HCT116 (cell line): Measurements from ENCODE around the gene GPD2. TPM values are rescaled to one million over a fixed set of nuclear protein-coding genes. Genes with fewer than 3 reads are reported as not detected.
"Not testable (repeated sequence)": the region's sequence is repeated elsewhere in the genome, so short reads cannot be mapped to it uniquely, and the experiment has no call there.

ENCODE experiments used
- ATAC-seq: fragments of 200-7000 bp; cut with Tn5 transposase; 2 replicates; pipeline ENCODE4 v1.9.1; 2020; ENCODE audit warnings: mild to moderate bottlenecking, moderate library complexity
- BruUV-seq: library from RNA; stranded (reverse); fragments of 400-500 nt; replicated peaks from 2 replicates; lab custom pipeline; 2021; lab: Mats Ljungman, UMichigan
- CTCF ChIA-PET: fragments of 300-600 bp; sonication (Branson Sonifier 250); formaldehyde crosslinking; loops from one replicate; lab custom pipeline; 2021; ENCODE audit warnings: antibody characterized with exemption; lab: Charles Lee
- POLR2A ChIA-PET: fragments of 300-600, 350-600 bp; sonication (Branson Sonifier 250); formaldehyde crosslinking; loops from one replicate; lab custom pipeline; 2021; ENCODE audit warnings: antibody characterized with exemption; lab: Charles Lee
- RAD21 ChIA-PET, 2 experiments: fragments of 300-600 bp; sonication (Branson Sonifier 250); formaldehyde crosslinking; loops; one replicate each; lab custom pipeline; 2023; ENCODE audit warnings: low total read pairs in 2 of 2; ENCODE audit not compliant: uncharacterized antibody in 2 of 2, unreplicated experiment in 2 of 2, low non-redundant PET in 1 of 2; lab: Charles Lee
- DNase-seq: peaks from one replicate; pipeline ENCODE4 v3.0.0-alpha.2; 2010; ENCODE audit warnings: low read depth, low spot score
- H2AFZ ChIP-seq: fragments of 200-600 bp; shearing (Covaris generic), sonication (generic); 2 replicates; pipeline ENCODE4 v1.6.1; 2017; ENCODE audit warnings: low read depth, mixed run types, mixed read lengths, antibody characterized with exemption, low read length; ENCODE audit not compliant: poor library complexity, severe bottlenecking
- H3K27ac ChIP-seq: 2 replicates; pipeline ENCODE4 v1.5.1; 2012; ENCODE audit warnings: low read depth, low read length
- H3K27me3 ChIP-seq: fragments of 200-600 bp; sonication (generic); 2 replicates; pipeline ENCODE4 v1.6.1; 2016; ENCODE audit warnings: mixed run types, low read length, mixed read lengths; ENCODE audit not compliant: insufficient read depth
- H3K36me3 ChIP-seq, 2 experiments: fragments of 200-500 bp in 1 of 2; fragments of 200-600 bp in 1 of 2; sonication (Bioruptor generic) in 1 of 2; sonication (generic) in 1 of 2; 2 replicates each; pipeline versions ENCODE4 v1.5.1 to v1.6.1; 2014 to 2016; ENCODE audit warnings: low read length in 2 of 2, inconsistent platforms in 1 of 2, mixed read lengths in 1 of 2, mixed run types in 1 of 2; ENCODE audit not compliant: insufficient read depth in 2 of 2, control insufficient read depth in 1 of 2
- H3K4me1 ChIP-seq, 2 experiments: fragments of 200-600 bp in 1 of 2; sonication (generic) in 1 of 2; 2 replicates each; pipeline versions ENCODE4 v1.5.1 to v1.6.1; 2012 to 2017; ENCODE audit warnings: low read length in 2 of 2, inconsistent platforms in 1 of 2, mild to moderate bottlenecking in 1 of 2, mixed read lengths in 1 of 2, mixed run types in 1 of 2, moderate library complexity in 1 of 2; ENCODE audit not compliant: insufficient read depth in 2 of 2, control insufficient read depth in 1 of 2
- H3K4me2 ChIP-seq: fragments of 200-600 bp; sonication (generic); 2 replicates; pipeline ENCODE4 v1.6.1; 2017; ENCODE audit warnings: mixed run types, low read length, mixed read lengths
- H3K4me3 ChIP-seq, 2 experiments: fragments of 200-600 bp in 1 of 2; sonication (generic) in 1 of 2; replicated peaks in 1 of 2; 2 replicates each; pipeline ENCODE4 v1.5.1; 2011 to 2016; ENCODE audit warnings: low read length in 2 of 2, control low read depth in 1 of 2, low read depth in 1 of 2, mild to moderate bottlenecking in 1 of 2, mixed read lengths in 1 of 2, mixed run types in 1 of 2
- H3K79me2 ChIP-seq: fragments of 200-600 bp; sonication (generic); 2 replicates; pipeline ENCODE4 v1.6.1; 2017; ENCODE audit warnings: mild to moderate bottlenecking, mixed run types, low read length, moderate library complexity, mixed read lengths; ENCODE audit not compliant: insufficient read depth
- H3K9ac ChIP-seq: fragments of 200-600 bp; sonication (generic); 2 replicates; pipeline ENCODE4 v1.6.1; 2016; ENCODE audit warnings: low read length, mixed read lengths
- H3K9me2 ChIP-seq: fragments of 200-600 bp; sonication (generic), shearing (Covaris generic); 2 replicates; pipeline ENCODE4 v1.6.1; 2017; ENCODE audit warnings: mixed run types, mild to moderate bottlenecking, moderate library complexity; ENCODE audit not compliant: insufficient read depth
- H3K9me3 ChIP-seq, 2 experiments: fragments of 200-500 bp in 1 of 2; fragments of 200-600 bp in 1 of 2; sonication (Bioruptor generic) in 1 of 2; sonication (generic) in 1 of 2; 2 replicates each; pipeline ENCODE4 v1.6.1; 2014 to 2017; ENCODE audit warnings: low read length in 2 of 2, mixed read lengths in 2 of 2, inconsistent platforms in 1 of 2, low read depth in 1 of 2, mild to moderate bottlenecking in 1 of 2, mixed run types in 1 of 2, moderate library complexity in 1 of 2; ENCODE audit not compliant: control insufficient read depth in 1 of 2, insufficient read depth in 1 of 2
- H4K20me1 ChIP-seq: fragments of 200-600 bp; sonication (generic), shearing (Covaris generic); 2 replicates; pipeline ENCODE4 v1.6.1; 2017; ENCODE audit warnings: mixed run types, mild to moderate bottlenecking, moderate library complexity; ENCODE audit not compliant: insufficient read depth
- ATF3 ChIP-seq: IDR thresholded peaks from 2 replicates; pipeline ENCODE4 v1.6.1; 2012
- CBX3 ChIP-seq: IDR thresholded peaks from 2 replicates; pipeline ENCODE4 v1.6.1; 2012; ENCODE audit warnings: low read depth
- CEBPB ChIP-seq: IDR thresholded peaks from 2 replicates; pipeline ENCODE4 v1.6.1; 2012; ENCODE audit warnings: low read depth
- EGR1 ChIP-seq: IDR thresholded peaks from 2 replicates; pipeline ENCODE4 v1.6.1; 2012; ENCODE audit warnings: low read depth
- EZH2 ChIP-seq: fragments of 200-600 bp; sonication (generic); IDR thresholded peaks from 2 replicates; pipeline ENCODE4 v1.6.1; 2017; ENCODE audit warnings: antibody characterized with exemption, mixed run types
- EZH2phosphoT487 ChIP-seq: fragments of 200-600 bp; IDR thresholded peaks from 2 replicates; pipeline ENCODE4 v1.6.1; 2018; ENCODE audit warnings: antibody characterized with exemption, borderline replicate concordance
- FOSL1 ChIP-seq: IDR thresholded peaks from 2 replicates; pipeline ENCODE4 v1.6.1; 2012; ENCODE audit warnings: low read depth
- MAX ChIP-seq: IDR thresholded peaks from 2 replicates; pipeline ENCODE4 v1.6.1; 2012
- POLR2AphosphoS5 ChIP-seq: IDR thresholded peaks from 2 replicates; pipeline ENCODE4 v1.6.1; 2011; ENCODE audit warnings: mild to moderate bottlenecking, low read depth, low read length, moderate library complexity
- RAD21 ChIP-seq: IDR thresholded peaks from 2 replicates; pipeline ENCODE4 v1.6.1; 2012; ENCODE audit warnings: low read depth, mild to moderate bottlenecking
- SIN3A ChIP-seq: IDR thresholded peaks from 2 replicates; pipeline ENCODE4 v1.6.1; 2012; ENCODE audit warnings: low read depth
- SP1 ChIP-seq: IDR thresholded peaks from 2 replicates; pipeline ENCODE4 v1.6.1; 2012; ENCODE audit warnings: low read depth
- SRF ChIP-seq: IDR thresholded peaks from 2 replicates; pipeline ENCODE4 v1.6.1; 2012; ENCODE audit warnings: low read depth
- TCF7L2 ChIP-seq: IDR thresholded peaks from 2 replicates; pipeline ENCODE4 v1.7.0; 2011; ENCODE audit warnings: borderline replicate concordance, inconsistent platforms; ENCODE audit not compliant: insufficient read depth, insufficient read length; ENCODE audit errors: extremely low read depth
- ZBTB33 ChIP-seq: IDR thresholded peaks from 2 replicates; pipeline ENCODE4 v1.6.1; 2011; ENCODE audit warnings: mild to moderate bottlenecking, low read length, moderate library complexity; ENCODE audit not compliant: insufficient replicate concordance; ENCODE audit errors: extremely low read depth
- ZFX ChIP-seq: fragments of 450-650 bp; IDR thresholded peaks from 2 replicates; pipeline ENCODE4 v1.6.1; 2017
- ZNF274 ChIP-seq: fragments of 200-500 bp; sonication (Bioruptor generic); IDR thresholded peaks from 2 replicates; pipeline ENCODE4 v1.6.1; 2014; ENCODE audit warnings: mild to moderate bottlenecking, low read depth, low read length, inconsistent platforms
- intact Hi-C: fragments of 100-400 bp; cut with micrococcal nuclease; formaldehyde crosslinking; loops from 2 replicates; pipeline ENCODE4 v1.10.0; 2022
- total RNA-seq: library from RNA; stranded (reverse); gene quantifications from one replicate; pipeline ENCODE4 v1.2.1, GENCODE V29; 2021; ENCODE audit not compliant: unreplicated experiment

The GPD2 gene
- total RNA-seq, 1 experiment from 2014 or later, result 80.7 TPM

GRCh38 chr2:156492979-156493378 lies 56.8 kb downstream of the GPD2 start:
- DNase-seq, result no peak
- Histone ChIP-seq H3K9me2 (no peaks in the 10 kb centered on the region), H2AFZ (no peak overlapping the region), H3K4me2 (no peak overlapping the region; the same call in 1 of the 2 replicates), H3K9me3 (no peaks in the 10 kb centered on the region), H4K20me1 (no peaks in the 10 kb centered on the region), H3K36me3 (no peaks in the 10 kb centered on the region; a peak in 1 of 4 replicates), H3K4me1 (peaks cover 0 to 10% of the 10 kb centered on the region in 2 experiments; a peak in 1 of 4 replicates), H3K4me3 (no peak overlapping the region), H3K27ac (no peak overlapping the region), H3K79me2 (peaks cover 30% of the 10 kb centered on the region), H3K27me3 (no peaks in the 10 kb centered on the region), H3K9ac (no peak overlapping the region)
- ATAC-seq, result no peak
- ChIA-PET RAD21 (no interaction called here), POLR2A (no interaction called here), CTCF (no interaction called here)
- TF ChIP-seq SP1, result no peak
- no peak for TF ChIP-seq MAX
- no peak for TF ChIP-seq ZNF274
- TF ChIP-seq RAD21, result no peak
- TF ChIP-seq ZFX, result no peak
- TF ChIP-seq SIN3A, result no peak
- TF ChIP-seq EZH2phosphoT487, result no peak
- TF ChIP-seq EGR1, result no peak
- no peak for TF ChIP-seq ATF3
- no peak for TF ChIP-seq SRF
- no peak for TF ChIP-seq CEBPB
- no peak for TF ChIP-seq POLR2AphosphoS5
- no peak for TF ChIP-seq CBX3
- no peak for TF ChIP-seq EZH2
- TF ChIP-seq ZBTB33, result no peak
- TF ChIP-seq FOSL1, result no peak
- no peak for TF ChIP-seq TCF7L2
- BruUV-seq, result no TSS peak
- intact Hi-C loops, result no loop called here

GRCh38 chr2:156495998-156496397 lies 59.8 kb downstream of the GPD2 start:
- RAD21 ChIA-PET, CTCF ChIA-PET, H3K27me3 ChIP-seq, intact Hi-C loops, H3K9me3 ChIP-seq, H3K9ac ChIP-seq, H3K27ac ChIP-seq, POLR2A ChIA-PET, DNase-seq, H2AFZ ChIP-seq, H3K4me3 ChIP-seq, ATAC-seq, H4K20me1 ChIP-seq, BruUV-seq, H3K9me2 ChIP-seq, H3K4me2 ChIP-seq, H3K4me1 ChIP-seq, H3K36me3 ChIP-seq: not testable (repeated sequence)
- peaks cover 24% of the 10 kb centered on the region for H3K79me2 ChIP-seq
